ENCODE results near the gene MRPL22.
"Not testable (repeated sequence)": the region's sequence is repeated elsewhere in the genome, so short reads cannot be mapped to it uniquely, and the experiment has no call there.

MRPL22 gene

GRCh38 chr5:154940772-154941620 lies at the start of gene MRPL22:
Gene MRPL22, plus strand, starts transcription at chr5:154941073. Its CDS starts 38 bp downstream, at chr5:154941111.
- DNase-seq (ENCODE audit: low read depth, low spot score): peak; percentile 94

- DNase-seq (ENCODE audit: low read depth, low spot score): no peak
Measured at GRCh38 chr5:154892369-154892771, 48.5 kb upstream of the MRPL22 start.

- DNase-seq (ENCODE audit: low read depth, low spot score): no peak
Measured at GRCh38 chr5:154893381-154893780, 47.5 kb upstream of the MRPL22 start.

- no peak for DNase-seq (ENCODE audit: low read depth, low spot score)
Measured at GRCh38 chr5:154895606-154896561, 45.0 kb upstream of the MRPL22 start.

- no peak for DNase-seq (ENCODE audit: low read depth, low spot score)
Measured at GRCh38 chr5:154896562-154897165, 44.2 kb upstream of the MRPL22 start.

- no peak for DNase-seq (ENCODE audit: low read depth, low spot score)
Measured at GRCh38 chr5:154898210-154898609, 42.7 kb upstream of the MRPL22 start.

GRCh38 chr5:154899151-154899816 lies 41.6 kb upstream of the MRPL22 start:
- DNase-seq (ENCODE audit: low read depth, low spot score): no peak

- DNase-seq (ENCODE audit: low read depth, low spot score): no peak
Measured at GRCh38 chr5:154900066-154900465, 40.8 kb upstream of the MRPL22 start.

GRCh38 chr5:154901276-154901675 lies 39.6 kb upstream of the MRPL22 start:
- no peak for DNase-seq (ENCODE audit: low read depth, low spot score)

GRCh38 chr5:154901913-154902312 lies 39.0 kb upstream of the MRPL22 start:
- DNase-seq (ENCODE audit: low read depth, low spot score): no peak

GRCh38 chr5:154905601-154906000 lies 35.3 kb upstream of the MRPL22 start:
- DNase-seq (ENCODE audit: low read depth, low spot score): not testable (repeated sequence)

- no peak for DNase-seq (ENCODE audit: low read depth, low spot score)
Measured at GRCh38 chr5:154916874-154917273, 24.0 kb upstream of the MRPL22 start.

GRCh38 chr5:154917757-154918156 lies 23.1 kb upstream of the MRPL22 start:
- no peak for DNase-seq (ENCODE audit: low read depth, low spot score)

- DNase-seq (ENCODE audit: low read depth, low spot score): no peak
Measured at GRCh38 chr5:154923441-154924430, 17.1 kb upstream of the MRPL22 start.

GRCh38 chr5:154933537-154933936 lies 7.3 kb upstream of the MRPL22 start:
- DNase-seq (ENCODE audit: low read depth, low spot score): no peak

- no peak for DNase-seq (ENCODE audit: low read depth, low spot score)
Measured at GRCh38 chr5:154934881-154935280, 6.0 kb upstream of the MRPL22 start.

GRCh38 chr5:154937186-154937717 lies 3.6 kb upstream of the MRPL22 start:
- no peak for DNase-seq (ENCODE audit: low read depth, low spot score)

- DNase-seq (ENCODE audit: low read depth, low spot score): peak; percentile 96
Measured at GRCh38 chr5:154937718-154938466, 3.0 kb upstream of the MRPL22 start, which contains the start of gene GEMIN5. Gene GEMIN5, minus strand, starts transcription at chr5:154938211. Its CDS starts 78 bp downstream, at chr5:154938133.

GRCh38 chr5:154939387-154939786 lies 1.5 kb upstream of the MRPL22 start:
- not testable (repeated sequence) for DNase-seq (ENCODE audit: low read depth, low spot score)
